Endothelial cell of umbilical vein (primary cell): Measurements from ENCODE around the gene ZSWIM6. TPM values are rescaled to one million over a fixed set of nuclear protein-coding genes. Genes with fewer than 3 reads are reported as not detected.

Source experiments
- BruUV-seq: library from RNA; stranded (reverse); fragments of 400-500 nt; replicated peaks from 2 replicates; lab custom pipeline; 2021; lab: Mats Ljungman, UMichigan
- CTCF ChIA-PET: fragments of 300-600, 350-600 bp; sonication (Branson Sonifier 250); formaldehyde crosslinking; loops from one replicate; lab custom pipeline; 2021; ENCODE audit warnings: antibody characterized with exemption, inconsistent platforms; lab: Charles Lee
- POLR2A ChIA-PET: fragments of 300-600, 350-600 bp; sonication (Branson Sonifier 250); formaldehyde crosslinking; loops from one replicate; lab custom pipeline; 2021; ENCODE audit warnings: antibody characterized with exemption, inconsistent platforms; lab: Charles Lee
- DNase-seq: peaks from one replicate; pipeline ENCODE4 v3.0.0-alpha.2; 2011; ENCODE audit warnings: low read depth, low spot score
- FAIRE-seq: peaks from 2 replicates; lab custom pipeline; 2011; peaks lifted over from hg19 to GRCh38; lab: Jason Lieb, UNC
- H2AFZ ChIP-seq: 2 replicates; pipeline ENCODE4 v1.6.0; 2012; ENCODE audit warnings: low read depth, low read length, control low read depth, inconsistent platforms
- H3K27ac ChIP-seq: 2 replicates; pipeline ENCODE4 v1.5.1; 2011; ENCODE audit warnings: low read depth, mild to moderate bottlenecking, control low read depth, low read length, moderate library complexity; ENCODE audit not compliant: insufficient read depth
- H3K27me3 ChIP-seq, 2 experiments: 2 replicates each; pipeline versions ENCODE4 v1.6.0 to v1.6.1; 2011; ENCODE audit warnings: low read length in 2 of 2, mixed read lengths in 1 of 2; ENCODE audit not compliant: control insufficient read depth in 2 of 2, insufficient read depth in 2 of 2
- H3K36me3 ChIP-seq, 2 experiments: 2 replicates in 1 of 2; 3 replicates in 1 of 2; pipeline ENCODE4 v1.5.1; 2011; ENCODE audit warnings: low read length in 2 of 2, mild to moderate bottlenecking in 1 of 2, moderate library complexity in 1 of 2; ENCODE audit not compliant: control insufficient read depth in 2 of 2, insufficient read depth in 2 of 2; ENCODE audit errors: extremely low read depth in 1 of 2
- H3K4me1 ChIP-seq: 3 replicates; pipeline ENCODE4 v1.5.1; 2011; ENCODE audit warnings: mild to moderate bottlenecking, low read length; ENCODE audit not compliant: control insufficient read depth, insufficient read depth; ENCODE audit errors: extremely low read depth
- H3K4me2 ChIP-seq: 2 replicates; pipeline ENCODE4 v1.6.1; 2011; ENCODE audit warnings: low read length, control low read depth, mixed read lengths; ENCODE audit not compliant: insufficient read depth
- H3K4me3 ChIP-seq, 3 experiments: fragments of 200-600 bp in 1 of 3; sonication (generic), shearing (Covaris generic) in 1 of 3; replicated peaks in 1 of 3; 2 replicates each; pipeline ENCODE4 v1.5.1; 2011 to 2016; ENCODE audit warnings: control low read depth in 3 of 3, low read length in 3 of 3, mild to moderate bottlenecking in 2 of 3, inconsistent platforms in 1 of 3, low read depth in 1 of 3, moderate library complexity in 1 of 3; ENCODE audit not compliant: insufficient read depth in 1 of 3
- H3K79me2 ChIP-seq: 2 replicates; pipeline ENCODE4 v1.6.0; 2012; ENCODE audit warnings: low read length, inconsistent platforms; ENCODE audit not compliant: control insufficient read depth, insufficient read depth
- H3K9ac ChIP-seq: replicated peaks from 2 replicates; pipeline ENCODE3; 2011; ENCODE audit warnings: low read length, control low read depth; ENCODE audit not compliant: insufficient read depth; ENCODE audit errors: extremely low read depth
- H3K9me1 ChIP-seq: replicated peaks from 3 replicates; pipeline ENCODE4 v1.6.0; 2011; ENCODE audit warnings: mild to moderate bottlenecking, low read length; ENCODE audit not compliant: control insufficient read depth, insufficient read depth; ENCODE audit errors: extremely low read depth
- H3K9me3 ChIP-seq: replicated peaks from 2 replicates; pipeline ENCODE4 v1.5.1; 2012; ENCODE audit warnings: low read length, inconsistent platforms; ENCODE audit not compliant: control insufficient read depth, insufficient read depth
- H4K20me1 ChIP-seq: replicated peaks from 2 replicates; pipeline ENCODE3; 2011; ENCODE audit warnings: mild to moderate bottlenecking, low read length; ENCODE audit not compliant: control insufficient read depth, insufficient read depth; ENCODE audit errors: extremely low read depth
- EZH2 ChIP-seq: IDR thresholded peaks from 2 replicates; pipeline ENCODE4 v1.6.1; 2012; ENCODE audit warnings: borderline replicate concordance, low read depth, mild to moderate bottlenecking, moderate library complexity, low read length, inconsistent platforms; ENCODE audit not compliant: severe bottlenecking
- FOS ChIP-seq: IDR thresholded peaks from 2 replicates; pipeline ENCODE4 v1.6.1; 2011; ENCODE audit warnings: mild to moderate bottlenecking, low read length, moderate library complexity, borderline replicate concordance; ENCODE audit not compliant: insufficient read depth
- GATA2 ChIP-seq: IDR thresholded peaks from 2 replicates; pipeline ENCODE4 v1.7.0; 2011; ENCODE audit warnings: low read depth, mild to moderate bottlenecking, moderate library complexity, mixed read lengths, low read length; ENCODE audit not compliant: insufficient read length, insufficient read depth
- JUN ChIP-seq: IDR thresholded peaks from 2 replicates; pipeline ENCODE4 v1.6.1; 2011; ENCODE audit warnings: borderline replicate concordance, low read depth; ENCODE audit not compliant: insufficient read length, insufficient read depth
- MAX ChIP-seq: IDR thresholded peaks from 2 replicates; pipeline ENCODE4 v1.6.1; 2011; ENCODE audit not compliant: insufficient read depth, insufficient read length
- MYC ChIP-seq: IDR thresholded peaks from one replicate; pipeline ENCODE4 v1.6.1; 2011; ENCODE audit warnings: mild to moderate bottlenecking, low read depth, low read length
- POLR2A ChIP-seq: IDR thresholded peaks from 2 replicates; pipeline ENCODE4 v1.6.1; 2012; ENCODE audit warnings: low read depth, mild to moderate bottlenecking, control low read depth, low read length
- dilution Hi-C: fragments of 300-500 bp; cut with MboI; formaldehyde crosslinking; loops from one replicate; pipeline ENCODE4 v1.15.0; 2019; ENCODE audit warnings: low sequenced_read_pairs; ENCODE audit not compliant: extremely low pct_ligation_motif_present
- intact Hi-C: fragments of 100-400 bp; cut with micrococcal nuclease; formaldehyde crosslinking; loops from one replicate; pipeline ENCODE4 v1.10.0; 2022
- polyA plus RNA-seq, 4 experiments: library from polyadenylated mRNA; depleted of rRNA in 3 of 4; stranded (reverse) in 3 of 4; unstranded in 1 of 4; fragments of >200 nt; gene quantifications; 2 replicates each; pipeline versions ENCODE4 v1.2.1 to v1.2.3, GENCODE V29; 2011 to 2012; ENCODE audit warnings: missing spikeins in 1 of 4
- total RNA-seq: library from RNA; stranded (reverse); gene quantifications from 2 replicates; pipeline ENCODE4 v1.2.3, GENCODE V29; 2021
- TF ChIP-seq, protein P1 (sequence below), 2 donors: IDR thresholded peaks; 1 replicate in 1 of 2; 2 replicates in 1 of 2; pipeline ENCODE4 v1.5.1; 2011; ENCODE audit warnings: low read length in 2 of 2, mild to moderate bottlenecking in 2 of 2, moderate library complexity in 2 of 2, control low read depth in 1 of 2, inconsistent platforms in 1 of 2, low read depth in 1 of 2; ENCODE audit not compliant: insufficient read depth in 1 of 2; ENCODE audit errors: extremely low read depth in 1 of 2

ZSWIM6 gene
- total and polyA plus RNA-seq, 2 donors (not counting 3 experiments of a cell fraction or from before 2014, with no cell fraction given), result 14.9 to 25.3 TPM

GRCh38 chr5:61532983-61533382 is 200.9 kb downstream of the ZSWIM6 start:
- Histone ChIP-seq H3K79me2 (no peaks in the 10 kb centered on the region), H2AFZ (no peak overlapping the region), H3K9ac (no peak overlapping the region), H3K27me3 (no peaks in the 10 kb centered on the region), H4K20me1 (no peaks in the 10 kb centered on the region), H3K4me2 (no peak overlapping the region), H3K9me1 (no peaks in the 10 kb centered on the region), H3K9me3 (no peaks in the 10 kb centered on the region), H3K36me3 (peaks cover 6 to 7% of the 10 kb centered on the region in 2 experiments), H3K4me3 (no peak overlapping the region), H3K27ac (no peak overlapping the region), H3K4me1 (no peaks in the 10 kb centered on the region)
- DNase-seq (no peak), FAIRE-seq (no peak)
- dilution Hi-C loops, result no loop called here
- ChIA-PET CTCF (no interaction called here), POLR2A (no interaction called here)
- no TSS peak for BruUV-seq
- no peak for TF ChIP-seq GATA2
- intact Hi-C loops, result loop anchor here (10.0 kb wide), 2 partner anchors 198 to 368 kb away; partner anchors contain the start of genes SMIM15 and ZSWIM6

DNA sequence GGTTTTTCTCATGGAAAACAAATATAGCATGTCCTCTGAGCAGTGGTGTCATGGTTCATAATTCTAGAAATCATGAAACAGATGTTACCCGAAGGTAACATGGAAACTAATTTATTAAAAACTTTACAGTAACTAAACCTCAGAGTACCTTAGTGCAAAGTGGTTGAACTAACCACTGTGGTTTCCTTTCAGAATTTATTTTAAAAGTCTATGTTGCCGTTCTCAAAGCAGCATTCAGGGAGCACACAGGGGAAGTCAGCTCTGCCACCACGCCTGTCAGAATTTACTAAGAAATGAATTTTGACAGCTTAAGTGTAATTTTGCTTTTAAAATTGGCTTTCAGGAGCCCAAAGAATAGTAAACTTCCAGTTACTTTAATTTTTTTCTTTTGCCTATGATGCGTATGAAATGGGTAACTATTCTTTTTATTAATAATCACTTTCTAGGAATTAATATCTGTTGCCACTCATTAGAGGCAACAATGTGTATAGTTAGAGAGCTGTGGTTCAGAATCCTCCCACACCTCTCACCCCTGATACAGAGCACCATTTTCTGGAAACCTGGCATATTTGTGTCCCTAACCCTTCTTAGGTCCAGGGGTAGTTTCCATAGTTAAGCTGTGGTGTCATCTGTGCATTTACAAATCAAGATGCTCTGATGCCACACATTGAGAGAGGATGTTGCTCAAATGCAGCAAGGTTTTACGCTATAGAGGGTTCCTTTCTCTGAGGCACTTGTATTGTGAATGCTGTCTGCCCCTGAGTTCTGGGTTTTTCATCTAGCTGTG is 202.6 kb downstream of the ZSWIM6 start:
- Histone ChIP-seq H3K9ac (no peak overlapping the region), H4K20me1 (no peaks in the 10 kb centered on the region), H3K36me3 (peaks cover 11 to 12% of the 10 kb centered on the region in 2 experiments), H2AFZ (no peak overlapping the region), H3K4me3 (no peak overlapping the region), H3K9me3 (no peaks in the 10 kb centered on the region), H3K9me1 (no peaks in the 10 kb centered on the region), H3K27me3 (no peaks in the 10 kb centered on the region), H3K4me2 (no peak overlapping the region), H3K27ac (no peak overlapping the region), H3K4me1 (no peaks in the 10 kb centered on the region), H3K79me2 (no peaks in the 10 kb centered on the region)
- TF ChIP-seq EZH2 (no peak), FOS (no peak), JUN (no peak), MYC (no peak), MAX (no peak), GATA2 (no peak), POLR2A (no peak)
- TF ChIP-seq, protein P1, sequence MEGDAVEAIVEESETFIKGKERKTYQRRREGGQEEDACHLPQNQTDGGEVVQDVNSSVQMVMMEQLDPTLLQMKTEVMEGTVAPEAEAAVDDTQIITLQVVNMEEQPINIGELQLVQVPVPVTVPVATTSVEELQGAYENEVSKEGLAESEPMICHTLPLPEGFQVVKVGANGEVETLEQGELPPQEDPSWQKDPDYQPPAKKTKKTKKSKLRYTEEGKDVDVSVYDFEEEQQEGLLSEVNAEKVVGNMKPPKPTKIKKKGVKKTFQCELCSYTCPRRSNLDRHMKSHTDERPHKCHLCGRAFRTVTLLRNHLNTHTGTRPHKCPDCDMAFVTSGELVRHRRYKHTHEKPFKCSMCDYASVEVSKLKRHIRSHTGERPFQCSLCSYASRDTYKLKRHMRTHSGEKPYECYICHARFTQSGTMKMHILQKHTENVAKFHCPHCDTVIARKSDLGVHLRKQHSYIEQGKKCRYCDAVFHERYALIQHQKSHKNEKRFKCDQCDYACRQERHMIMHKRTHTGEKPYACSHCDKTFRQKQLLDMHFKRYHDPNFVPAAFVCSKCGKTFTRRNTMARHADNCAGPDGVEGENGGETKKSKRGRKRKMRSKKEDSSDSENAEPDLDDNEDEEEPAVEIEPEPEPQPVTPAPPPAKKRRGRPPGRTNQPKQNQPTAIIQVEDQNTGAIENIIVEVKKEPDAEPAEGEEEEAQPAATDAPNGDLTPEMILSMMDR (IDR thresholded peaks at IDR 0.05; ENCODE audit: extremely low read depth in 1 of 2, insufficient read depth in 1 of 2, low read depth in 1 of 2, low read length in 2 of 2), result no peak
- ChIA-PET POLR2A (no interaction called here), CTCF (no interaction called here)
- FAIRE-seq, result no peak
- BruUV-seq, result no TSS peak
- no peak for DNase-seq
- intact Hi-C loops (loop anchor here (10.0 kb wide), 2 partner anchors 200 to 370 kb away; partner anchors contain the start of genes SMIM15 and ZSWIM6), dilution Hi-C loops (no loop called here)
